K562 (cell line): ENCODE data around the gene PSMG3. TPM values are rescaled to one million over a fixed set of nuclear protein-coding genes. Genes with fewer than 3 reads are reported as not detected.

Experiments used
- CHCHD3 ChIP-seq: fragments of 250-450 bp; sonication (Bioruptor Pico); IDR thresholded peaks from 2 replicates; pipeline ENCODE4 v2.1.2; 2022; ENCODE audit warnings: mild to moderate bottlenecking
- CHD1 ChIP-seq: fragments of 200-600 bp; sonication (generic); IDR thresholded peaks from one replicate; pipeline ENCODE4 v1.6.1; 2012; ENCODE audit warnings: mild to moderate bottlenecking, moderate library complexity, low read length, inconsistent platforms
- CREM ChIP-seq: IDR thresholded peaks from 2 replicates; pipeline ENCODE4 v1.6.1; 2014; ENCODE audit warnings: antibody characterized with exemption, low read depth
- CTCF ChIP-seq, 3 experiments: IDR thresholded peaks in 2 of 3; conservative IDR thresholded peaks in 1 of 3; 2 replicates each; pipeline ENCODE4 v1.5.1; 2011 to 2012; ENCODE audit warnings: low read length in 3 of 3, mild to moderate bottlenecking in 3 of 3, control low read depth in 2 of 3, improper control_type of control experiment in 1 of 3, inconsistent platforms in 1 of 3, low read depth in 1 of 3, mixed read lengths in 1 of 3, moderate library complexity in 1 of 3; ENCODE audit not compliant: insufficient read depth in 2 of 3
- HNRNPLL ChIP-seq: fragments of 200-400 bp; formaldehyde crosslinking; IDR thresholded peaks from 2 replicates; pipeline ENCODE4 v1.6.1; 2017; ENCODE audit warnings: low read length, low read depth, mild to moderate bottlenecking; ENCODE audit not compliant: poor library complexity, severe bottlenecking
- IRF2 ChIP-seq: sonication (generic); formaldehyde crosslinking; IDR thresholded peaks from 2 replicates; pipeline ENCODE4 v1.8.1; 2022; ENCODE audit warnings: mild to moderate bottlenecking, missing genetic modification reagents
- MCM2 ChIP-seq: fragments of 450-650 bp; IDR thresholded peaks from 2 replicates; pipeline ENCODE4 v1.6.1; 2017; ENCODE audit warnings: low read depth, mild to moderate bottlenecking
- POLR3A ChIP-seq: IDR thresholded peaks from 2 replicates; pipeline ENCODE4 v1.6.1; 2011; ENCODE audit warnings: borderline replicate concordance, mild to moderate bottlenecking, moderate library complexity; ENCODE audit not compliant: insufficient read length, insufficient read depth; ENCODE audit errors: extremely low read depth
- RBM25 ChIP-seq: fragments of 200-400 bp; formaldehyde crosslinking; IDR thresholded peaks from 2 replicates; pipeline ENCODE4 v1.6.1; 2018; ENCODE audit warnings: low read length, low read depth, moderate library complexity; ENCODE audit not compliant: severe bottlenecking
- YY1 ChIP-seq, 3 experiments: IDR thresholded peaks; 2 replicates each; pipeline ENCODE4 v1.6.1; 2011; ENCODE audit warnings: low read length in 2 of 3, mild to moderate bottlenecking in 2 of 3, moderate library complexity in 2 of 3, borderline replicate concordance in 1 of 3, control low read depth in 1 of 3, low read depth in 1 of 3; ENCODE audit not compliant: insufficient read depth in 3 of 3, insufficient replicate concordance in 2 of 3, control insufficient read depth in 1 of 3, insufficient read length in 1 of 3; ENCODE audit errors: extremely low read depth in 1 of 3
- ZEB2 ChIP-seq: fragments of 450-650 bp; IDR thresholded peaks from 2 replicates; pipeline ENCODE4 v1.6.1; 2016
- ZNF740 ChIP-seq, 3 experiments: fragments of 200-800 bp in 1 of 3; sonication (Bioruptor generic) in 1 of 3; sonication (generic) in 1 of 3; formaldehyde crosslinking in 1 of 3; IDR thresholded peaks; 2 replicates each; pipeline versions ENCODE4 v1.6.1 to v1.8.0; 2016 to 2022; ENCODE audit warnings: mild to moderate bottlenecking in 2 of 3, missing compliant biosample characterization in 2 of 3, missing genetic modification characterization in 2 of 3, missing genetic modification reagents in 1 of 3
- ZNF76 ChIP-seq: fragments of 250-450 bp; sonication (Bioruptor Pico); IDR thresholded peaks from 2 replicates; pipeline ENCODE4 v1.4.0; 2020; ENCODE audit warnings: mild to moderate bottlenecking, moderate library complexity, borderline replicate concordance
- polyA plus RNA-seq, 8 experiments: library from polyadenylated mRNA; depleted of rRNA in 4 of 8; stranded (reverse) in 5 of 8; unstranded in 3 of 8; fragments of >200 nt; fragmentation: Nextera tagmentation in 2 of 8; fragmentation: Illumina TruSeq in 1 of 8; extraction: Ambion mirVana in 2 of 8; extraction: Trizol in 1 of 8; gene quantifications; 2 replicates each; pipeline versions ENCODE4 v1.2.1 to v1.2.3, GENCODE V29; 2011 to 2014; ENCODE audit warnings: inconsistent platforms in 1 of 8, missing spikeins in 1 of 8
- total RNA-seq, 7 experiments: library from RNA; depleted of rRNA in 6 of 7; stranded (reverse); fragments of >200 nt in 6 of 7; fragmentation: Illumina TruSeq in 2 of 7; extraction: Trizol in 2 of 7; gene quantifications; 2 replicates each; pipeline versions ENCODE4 v1.2.1 to v1.2.3, GENCODE V29; 2011 to 2021; ENCODE audit warnings: low replicate concordance in 1 of 7
- TF ChIP-seq, protein P1 (sequence below): fragments of 200-800 bp; sonication (Bioruptor generic); IDR thresholded peaks from 2 replicates; pipeline ENCODE4 v1.6.1; 2016; ENCODE audit warnings: missing genetic modification characterization, missing compliant biosample characterization
- TF ChIP-seq, protein P2 (sequence below): fragments of 250-450 bp; sonication (Bioruptor Pico); IDR thresholded peaks from 2 replicates; pipeline ENCODE4 v1.5.0; 2022; ENCODE audit warnings: mild to moderate bottlenecking

The PSMG3 gene
- total and polyA plus RNA-seq, 9 of the 15 experiments (the other 6 are each of a cell fraction or from before 2014, with no cell fraction given) = 34.8 to 122 (median 80.1) TPM

DNA sequence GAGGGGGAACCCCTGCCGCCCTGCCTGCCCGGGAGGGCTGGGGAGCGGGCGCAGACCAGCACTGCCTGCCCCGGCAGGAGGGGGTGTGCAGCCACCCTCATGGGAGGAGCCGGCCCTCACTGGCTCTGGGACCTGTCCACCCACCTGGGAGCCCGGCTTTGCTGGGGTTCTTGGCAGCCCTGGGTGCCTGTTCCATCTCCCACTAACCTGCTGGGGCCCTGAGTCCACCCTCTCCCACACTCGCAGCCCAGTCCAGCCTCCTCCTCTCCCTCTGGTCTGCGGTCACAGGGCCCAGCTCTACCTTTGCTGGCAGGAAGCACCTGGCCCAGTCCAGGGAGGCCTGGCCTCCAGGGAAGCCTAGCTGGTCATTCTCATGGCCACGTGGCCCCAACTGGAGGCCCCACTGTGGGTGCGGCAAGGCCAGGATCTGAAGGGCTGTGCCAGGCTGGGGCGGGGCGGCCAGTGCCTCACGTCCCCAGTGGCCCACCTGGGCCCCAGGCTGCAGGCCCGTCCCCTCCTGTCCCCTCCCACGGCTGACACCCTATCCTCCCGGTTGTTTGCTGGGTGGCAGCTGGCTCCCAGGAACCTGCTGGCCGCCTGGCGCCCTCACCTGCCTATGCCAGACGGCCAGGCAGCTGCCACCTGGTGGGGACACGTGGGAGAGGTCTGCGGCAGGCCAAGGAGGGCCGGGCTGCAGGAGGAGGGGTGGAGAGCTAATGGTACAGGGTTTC lies 13.9 kb downstream of the PSMG3 start, which contains the start of gene TMEM184A (continued):
- TF ChIP-seq IRF2 (CRISPR knock-in tag) = no peak
- TF ChIP-seq, protein P1, sequence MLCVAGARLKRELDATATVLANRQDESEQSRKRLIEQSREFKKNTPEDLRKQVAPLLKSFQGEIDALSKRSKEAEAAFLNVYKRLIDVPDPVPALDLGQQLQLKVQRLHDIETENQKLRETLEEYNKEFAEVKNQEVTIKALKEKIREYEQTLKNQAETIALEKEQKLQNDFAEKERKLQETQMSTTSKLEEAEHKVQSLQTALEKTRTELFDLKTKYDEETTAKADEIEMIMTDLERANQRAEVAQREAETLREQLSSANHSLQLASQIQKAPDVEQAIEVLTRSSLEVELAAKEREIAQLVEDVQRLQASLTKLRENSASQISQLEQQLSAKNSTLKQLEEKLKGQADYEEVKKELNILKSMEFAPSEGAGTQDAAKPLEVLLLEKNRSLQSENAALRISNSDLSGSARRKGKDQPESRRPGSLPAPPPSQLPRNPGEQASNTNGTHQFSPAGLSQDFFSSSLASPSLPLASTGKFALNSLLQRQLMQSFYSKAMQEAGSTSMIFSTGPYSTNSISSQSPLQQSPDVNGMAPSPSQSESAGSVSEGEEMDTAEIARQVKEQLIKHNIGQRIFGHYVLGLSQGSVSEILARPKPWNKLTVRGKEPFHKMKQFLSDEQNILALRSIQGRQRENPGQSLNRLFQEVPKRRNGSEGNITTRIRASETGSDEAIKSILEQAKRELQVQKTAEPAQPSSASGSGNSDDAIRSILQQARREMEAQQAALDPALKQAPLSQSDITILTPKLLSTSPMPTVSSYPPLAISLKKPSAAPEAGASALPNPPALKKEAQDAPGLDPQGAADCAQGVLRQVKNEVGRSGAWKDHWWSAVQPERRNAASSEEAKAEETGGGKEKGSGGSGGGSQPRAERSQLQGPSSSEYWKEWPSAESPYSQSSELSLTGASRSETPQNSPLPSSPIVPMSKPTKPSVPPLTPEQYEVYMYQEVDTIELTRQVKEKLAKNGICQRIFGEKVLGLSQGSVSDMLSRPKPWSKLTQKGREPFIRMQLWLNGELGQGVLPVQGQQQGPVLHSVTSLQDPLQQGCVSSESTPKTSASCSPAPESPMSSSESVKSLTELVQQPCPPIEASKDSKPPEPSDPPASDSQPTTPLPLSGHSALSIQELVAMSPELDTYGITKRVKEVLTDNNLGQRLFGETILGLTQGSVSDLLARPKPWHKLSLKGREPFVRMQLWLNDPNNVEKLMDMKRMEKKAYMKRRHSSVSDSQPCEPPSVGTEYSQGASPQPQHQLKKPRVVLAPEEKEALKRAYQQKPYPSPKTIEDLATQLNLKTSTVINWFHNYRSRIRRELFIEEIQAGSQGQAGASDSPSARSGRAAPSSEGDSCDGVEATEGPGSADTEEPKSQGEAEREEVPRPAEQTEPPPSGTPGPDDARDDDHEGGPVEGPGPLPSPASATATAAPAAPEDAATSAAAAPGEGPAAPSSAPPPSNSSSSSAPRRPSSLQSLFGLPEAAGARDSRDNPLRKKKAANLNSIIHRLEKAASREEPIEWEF (CRISPR knock-in tag) = no peak
- TF ChIP-seq CREM = 0 out of 2 replicates have a peak, but pooled peaks have one; percentile 16
- no peak for TF ChIP-seq POLR3A
- no peak for TF ChIP-seq CHD1
- TF ChIP-seq RBM25 = no peak
- no peak for TF ChIP-seq MCM2
- TF ChIP-seq HNRNPLL = no peak
- TF ChIP-seq ZNF76 (CRISPR knock-in tag) = no peak
- TF ChIP-seq, protein P2, sequence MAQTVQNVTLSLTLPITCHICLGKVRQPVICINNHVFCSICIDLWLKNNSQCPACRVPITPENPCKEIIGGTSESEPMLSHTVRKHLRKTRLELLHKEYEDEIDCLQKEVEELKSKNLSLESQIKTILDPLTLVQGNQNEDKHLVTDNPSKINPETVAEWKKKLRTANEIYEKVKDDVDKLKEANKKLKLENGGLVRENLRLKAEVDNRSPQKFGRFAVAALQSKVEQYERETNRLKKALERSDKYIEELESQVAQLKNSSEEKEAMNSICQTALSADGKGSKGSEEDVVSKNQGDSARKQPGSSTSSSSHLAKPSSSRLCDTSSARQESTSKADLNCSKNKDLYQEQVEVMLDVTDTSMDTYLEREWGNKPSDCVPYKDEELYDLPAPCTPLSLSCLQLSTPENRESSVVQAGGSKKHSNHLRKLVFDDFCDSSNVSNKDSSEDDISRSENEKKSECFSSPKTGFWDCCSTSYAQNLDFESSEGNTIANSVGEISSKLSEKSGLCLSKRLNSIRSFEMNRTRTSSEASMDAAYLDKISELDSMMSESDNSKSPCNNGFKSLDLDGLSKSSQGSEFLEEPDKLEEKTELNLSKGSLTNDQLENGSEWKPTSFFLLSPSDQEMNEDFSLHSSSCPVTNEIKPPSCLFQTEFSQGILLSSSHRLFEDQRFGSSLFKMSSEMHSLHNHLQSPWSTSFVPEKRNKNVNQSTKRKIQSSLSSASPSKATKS (CRISPR knock-in tag) = no peak
- TF ChIP-seq CHCHD3 = no peak
- TF ChIP-seq ZNF740 (CRISPR knock-in tag; IDR thresholded peaks at IDR 0.05) = no peak
- TF ChIP-seq ZNF740 (tag; IDR thresholded peaks at IDR 0.05) = no peak
- TF ChIP-seq ZEB2 = 0 out of 2 replicates have a peak, but pooled peaks have one; percentile 38
- no peak for TF ChIP-seq YY1 (IDR thresholded peaks at IDR 0.05; ENCODE audit: borderline replicate concordance in 1 of 3, control insufficient read depth in 1 of 3, extremely low read depth in 1 of 3, insufficient read depth in 3 of 3, insufficient read length in 1 of 3, insufficient replicate concordance in 2 of 3, low read depth in 1 of 3, low read length in 2 of 3)
- peak; percentile 34 to 65 (median 39); a peak in 5 of 6 replicates for TF ChIP-seq CTCF (IDR thresholded peaks at IDR 0.05 in 2 of 3, conservative IDR thresholded peaks at IDR 0.05 in 1 of 3; ENCODE audit: insufficient read depth in 2 of 3, low read depth in 1 of 3, low read length in 3 of 3)
